MM.1S (cell line): ENCODE data around the gene SIRPA.

Experiments used
- DNase-seq: peaks from one replicate; pipeline ENCODE4 v3.0.0-alpha.2; 2015
- H2AFZ ChIP-seq: fragments of 300-600 bp; sonication (generic); 2 replicates; pipeline ENCODE4 v1.6.0; 2016; ENCODE audit warnings: antibody characterized with exemption, low read length
- H3F3A ChIP-seq: fragments of 300-600 bp; sonication (generic); 2 replicates; pipeline ENCODE4 v1.6.1; 2016; ENCODE audit warnings: mild to moderate bottlenecking, antibody characterized with exemption, low read length, moderate library complexity, mixed read lengths; ENCODE audit not compliant: insufficient read depth
- H3K27ac ChIP-seq: fragments of 300-600 bp; sonication (generic); 2 replicates; pipeline ENCODE4 v1.5.1; 2016; ENCODE audit warnings: mild to moderate bottlenecking, low read length
- H3K27me3 ChIP-seq: fragments of 300-600 bp; sonication (generic); replicated peaks from 2 replicates; pipeline ENCODE4 v1.6.0; 2016; ENCODE audit warnings: low read length; ENCODE audit not compliant: insufficient read depth
- H3K36me3 ChIP-seq: fragments of 300-600 bp; sonication (generic); replicated peaks from 2 replicates; pipeline ENCODE4 v1.6.1; 2016; ENCODE audit warnings: mild to moderate bottlenecking, low read length, mixed read lengths; ENCODE audit not compliant: insufficient read depth
- H3K4me1 ChIP-seq: fragments of 300-600 bp; sonication (generic); 2 replicates; pipeline ENCODE4 v1.6.1; 2016; ENCODE audit warnings: low read length, mixed read lengths
- H3K4me2 ChIP-seq: fragments of 300-600 bp; sonication (generic); 2 replicates; pipeline ENCODE4 v1.6.0; 2016; ENCODE audit warnings: low read depth, low read length
- H3K4me3 ChIP-seq: fragments of 300-600 bp; sonication (generic); 2 replicates; pipeline ENCODE4 v1.5.1; 2016; ENCODE audit warnings: low read length, mixed read lengths
- H3K79me2 ChIP-seq: fragments of 300-600 bp; sonication (generic); 2 replicates; pipeline ENCODE4 v1.6.1; 2016; ENCODE audit warnings: mixed run types, low read length, mixed read lengths
- H3K9ac ChIP-seq: fragments of 300-600 bp; sonication (generic); 2 replicates; pipeline ENCODE4 v1.6.1; 2016; ENCODE audit warnings: low read length, mixed read lengths
- H3K9me2 ChIP-seq: fragments of 300-600 bp; sonication (generic); replicated peaks from 2 replicates; pipeline ENCODE4 v1.6.1; 2016; ENCODE audit warnings: mild to moderate bottlenecking, low read length, mixed read lengths; ENCODE audit not compliant: insufficient read depth
- H3K9me3 ChIP-seq: fragments of 300-600 bp; sonication (generic); replicated peaks from 2 replicates; pipeline ENCODE4 v1.6.1; 2016; ENCODE audit warnings: mild to moderate bottlenecking, low read length, mixed read lengths; ENCODE audit not compliant: insufficient read depth
- H4K20me1 ChIP-seq: fragments of 300-600 bp; sonication (generic); 2 replicates; pipeline ENCODE4 v1.6.1; 2016; ENCODE audit warnings: mild to moderate bottlenecking, low read length, moderate library complexity, mixed read lengths; ENCODE audit not compliant: insufficient read depth
- CTCF ChIP-seq: fragments of 300-600 bp; sonication (generic); IDR thresholded peaks from 2 replicates; pipeline ENCODE4 v1.5.1; 2016; ENCODE audit warnings: antibody characterized with exemption, low read length, mixed read lengths
- EZH2 ChIP-seq: fragments of 300-600 bp; sonication (generic); optimal IDR thresholded peaks from 2 replicates; pipeline ENCODE3; 2017; ENCODE audit warnings: low read depth, mild to moderate bottlenecking, antibody characterized with exemption, low read length, mixed read lengths
- EZH2phosphoT487 ChIP-seq: fragments of 300-600 bp; sonication (generic); IDR thresholded peaks from 2 replicates; pipeline ENCODE4 v1.6.1; 2018; ENCODE audit warnings: antibody characterized with exemption, low read length

Gene SIRPA

GRCh38 chr20:1929460-1929859 lies 34.3 kb downstream of the SIRPA start:
- Histone ChIP-seq H3K4me3 (no peak overlapping the region), H3K79me2 (no peaks in the 10 kb centered on the region), H2AFZ (no peak overlapping the region), H3K4me2 (no peak overlapping the region), H3K9me2 (no peaks in the 10 kb centered on the region), H3K4me1 (no peaks in the 10 kb centered on the region), H3K9me3 (no peaks in the 10 kb centered on the region), H3K27ac (no peak overlapping the region), H3K27me3 (no peaks in the 10 kb centered on the region), H3K36me3 (no peaks in the 10 kb centered on the region), H3F3A (no peaks in the 10 kb centered on the region), H3K9ac (no peak overlapping the region), H4K20me1 (no peaks in the 10 kb centered on the region)
- TF ChIP-seq CTCF (no peak), EZH2phosphoT487 (no peak), EZH2 (no peak)
- DNase-seq = no peak

GRCh38 chr20:1930165-1930564 lies 35.0 kb downstream of the SIRPA start:
- H3K79me2 ChIP-seq = no peaks in the 10 kb centered on the region
- no peak overlapping the region for H3K27ac ChIP-seq
- H3K9me3 ChIP-seq = no peaks in the 10 kb centered on the region
- TF ChIP-seq EZH2 (no peak), CTCF (no peak), EZH2phosphoT487 (no peak)
- no peak overlapping the region for H3K4me3 ChIP-seq
- H4K20me1 ChIP-seq = no peaks in the 10 kb centered on the region
- no peaks in the 10 kb centered on the region for H3K4me1 ChIP-seq
- H3K9ac ChIP-seq = no peak overlapping the region
- no peaks in the 10 kb centered on the region for H3F3A ChIP-seq
- DNase-seq = no peak
- no peaks in the 10 kb centered on the region for H3K36me3 ChIP-seq
- H2AFZ ChIP-seq = no peak overlapping the region
- H3K4me2 ChIP-seq = no peak overlapping the region
- no peaks in the 10 kb centered on the region for H3K27me3 ChIP-seq
- H3K9me2 ChIP-seq = no peaks in the 10 kb centered on the region

- TF ChIP-seq CTCF = no peak
- no peak for TF ChIP-seq EZH2phosphoT487
- no peak for TF ChIP-seq EZH2
Observed at GRCh38 chr20:1931830-1932229, 36.6 kb downstream of the SIRPA start.

GRCh38 chr20:1932971-1933370 lies 37.8 kb downstream of the SIRPA start:
- H3K79me2 ChIP-seq = no peaks in the 10 kb centered on the region

More at GRCh38 chr20:1931830-1932229, 36.6 kb downstream of the SIRPA start:
- no peak overlapping the region for H3K27ac ChIP-seq
- H3K79me2 ChIP-seq = no peaks in the 10 kb centered on the region
- H3F3A ChIP-seq = no peaks in the 10 kb centered on the region
- H3K36me3 ChIP-seq = no peaks in the 10 kb centered on the region
- H2AFZ ChIP-seq = no peak overlapping the region
- no peaks in the 10 kb centered on the region for H3K9me3 ChIP-seq
- H3K4me1 ChIP-seq = no peaks in the 10 kb centered on the region
- H3K9ac ChIP-seq = no peak overlapping the region
- no peak overlapping the region for H3K4me2 ChIP-seq
- no peaks in the 10 kb centered on the region for H4K20me1 ChIP-seq
- no peak for DNase-seq
- no peaks in the 10 kb centered on the region for H3K27me3 ChIP-seq
- H3K4me3 ChIP-seq = no peak overlapping the region
- H3K9me2 ChIP-seq = no peaks in the 10 kb centered on the region

More at GRCh38 chr20:1932971-1933370, 37.8 kb downstream of the SIRPA start:
- no peak for DNase-seq
- Histone ChIP-seq H3K9me3 (no peaks in the 10 kb centered on the region), H3K27ac (no peak overlapping the region), H3K4me1 (no peaks in the 10 kb centered on the region), H4K20me1 (no peaks in the 10 kb centered on the region), H3K9me2 (no peaks in the 10 kb centered on the region), H3K27me3 (no peaks in the 10 kb centered on the region), H2AFZ (no peak overlapping the region), H3K36me3 (no peaks in the 10 kb centered on the region), H3K4me2 (no peak overlapping the region), H3K9ac (no peak overlapping the region), H3F3A (no peaks in the 10 kb centered on the region), H3K4me3 (no peak overlapping the region)
- TF ChIP-seq EZH2phosphoT487 (no peak), CTCF (no peak), EZH2 (no peak)
